T-helper 2 cell treated with Interferon-gamma antibody and Interleukin-4, amounts not matched to agents 5 μg/mL and 100 μg/mL, for 36 hours (primary cell): ENCODE measurements around the gene FRY.
"Not testable (repeated sequence)": the region's sequence is repeated elsewhere in the genome, so short reads cannot be mapped to it uniquely, and the experiment has no call there.

Source experiments
- DNase-seq: peaks from one replicate; pipeline ENCODE4 v3.0.0; 2021; ENCODE audit warnings: low spot score
- H3K27ac Mint-ChIP-seq: one replicate; pipeline ENCODE4 v1.8.0; 2021; ENCODE audit warnings: mild to moderate bottlenecking, mixed read lengths
- H3K27me3 Mint-ChIP-seq: one replicate; pipeline ENCODE4 v1.8.0; 2021; ENCODE audit warnings: low read depth, mixed read lengths
- H3K36me3 Mint-ChIP-seq: one replicate; pipeline ENCODE4 v1.8.0; 2021; ENCODE audit warnings: low read depth, mixed read lengths
- H3K4me1 Mint-ChIP-seq: one replicate; pipeline ENCODE4 v1.8.0; 2021; ENCODE audit warnings: low read depth, mixed read lengths
- H3K4me3 Mint-ChIP-seq: one replicate; pipeline ENCODE4 v1.8.0; 2022; ENCODE audit warnings: mild to moderate bottlenecking, moderate library complexity, mixed read lengths
- H3K9me3 Mint-ChIP-seq: one replicate; pipeline ENCODE4 v1.8.0; 2021; ENCODE audit warnings: mixed read lengths

Gene FRY

DNA sequence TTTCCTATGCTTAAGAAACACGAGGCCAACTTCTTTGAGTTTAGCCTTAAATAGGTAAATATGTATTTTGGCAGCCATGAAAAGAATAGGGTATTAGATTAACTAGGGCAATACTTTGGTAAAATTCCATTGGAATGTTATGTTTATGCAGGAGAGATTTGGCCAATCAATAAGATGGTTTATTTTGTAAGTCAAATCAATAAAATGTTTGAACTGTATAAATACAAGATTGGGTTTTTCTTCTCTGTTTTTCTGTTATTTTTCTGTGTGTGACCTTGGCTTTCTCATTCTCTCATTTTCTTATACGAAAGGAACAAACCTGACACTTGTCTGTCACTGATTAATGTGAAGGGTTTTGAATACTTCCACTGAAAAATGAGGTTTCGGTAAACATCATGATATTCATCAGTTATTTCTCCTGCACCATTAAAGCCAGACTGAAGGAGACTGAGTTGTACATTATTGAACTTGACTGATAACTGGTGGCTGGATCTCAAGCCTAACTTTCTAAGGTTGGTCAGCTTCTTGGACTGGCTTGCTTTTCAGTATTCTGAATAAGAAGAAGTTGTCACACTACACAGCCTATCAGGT is 8.6 kb downstream of the FRY start:
- peaks cover 73% of the 10 kb centered on the region for H3K4me1 Mint-ChIP-seq
- H3K9me3 Mint-ChIP-seq, result peaks cover 8% of the 10 kb centered on the region
- H3K27me3 Mint-ChIP-seq, result no peaks in the 10 kb centered on the region
- H3K36me3 Mint-ChIP-seq, result peaks cover 23% of the 10 kb centered on the region
- DNase-seq, result no peak
- H3K4me3 Mint-ChIP-seq, result no peak overlapping the region
- peak overlapping the region; percentile 6 for H3K27ac Mint-ChIP-seq

DNA sequence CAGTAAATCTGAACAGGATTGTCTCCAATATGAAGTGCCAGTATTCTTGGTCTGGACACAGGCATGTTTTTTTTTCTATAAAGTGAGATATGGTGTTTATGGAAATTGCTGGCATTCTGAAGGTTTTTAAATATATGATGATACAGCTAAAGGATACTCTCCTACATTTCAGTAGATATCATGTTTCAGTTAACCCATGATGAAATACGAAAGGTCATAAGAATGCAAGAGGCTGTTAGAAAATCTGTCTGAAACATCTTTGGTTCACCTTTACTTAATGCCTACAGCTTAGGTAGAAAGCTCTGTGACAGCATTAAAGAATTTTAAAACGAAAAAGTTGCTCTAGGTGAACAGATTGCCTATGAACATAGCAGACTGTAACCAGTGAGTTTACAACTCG is 9.1 kb downstream of the FRY start:
- H3K27me3 Mint-ChIP-seq, result no peaks in the 10 kb centered on the region
- no peak for DNase-seq
- no peak overlapping the region for H3K27ac Mint-ChIP-seq
- peaks cover 75% of the 10 kb centered on the region for H3K4me1 Mint-ChIP-seq
- H3K4me3 Mint-ChIP-seq, result no peak overlapping the region
- peaks cover 8% of the 10 kb centered on the region for H3K9me3 Mint-ChIP-seq
- H3K36me3 Mint-ChIP-seq, result peaks cover 25% of the 10 kb centered on the region

DNA sequence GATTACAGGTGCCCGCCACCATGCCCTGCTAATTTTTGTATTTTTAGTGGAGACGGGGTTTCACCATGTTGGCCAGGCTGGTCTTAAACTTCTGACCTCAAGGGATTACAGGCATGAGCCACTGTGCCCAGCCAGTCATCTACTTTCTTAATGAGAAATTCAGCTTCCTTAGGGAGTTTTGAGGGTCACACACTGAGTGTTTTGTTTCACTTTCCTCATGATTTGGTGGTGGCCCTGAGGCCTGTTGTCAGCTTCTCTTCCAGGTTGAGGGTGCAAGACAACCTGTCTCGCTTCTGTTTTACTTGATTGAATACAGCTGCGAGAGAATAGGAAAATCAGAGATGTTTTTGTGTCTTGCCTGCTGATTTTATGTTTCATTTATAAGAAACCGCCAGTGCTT is 9.9 kb downstream of the FRY start:
- Mint-ChIP-seq H3K4me3 (no peak overlapping the region), H3K27me3 (no peaks in the 10 kb centered on the region), H3K36me3 (peaks cover 25% of the 10 kb centered on the region), H3K4me1 (peaks cover 74% of the 10 kb centered on the region), H3K9me3 (peaks cover 8% of the 10 kb centered on the region), H3K27ac (no peak overlapping the region)
- no peak for DNase-seq

DNA sequence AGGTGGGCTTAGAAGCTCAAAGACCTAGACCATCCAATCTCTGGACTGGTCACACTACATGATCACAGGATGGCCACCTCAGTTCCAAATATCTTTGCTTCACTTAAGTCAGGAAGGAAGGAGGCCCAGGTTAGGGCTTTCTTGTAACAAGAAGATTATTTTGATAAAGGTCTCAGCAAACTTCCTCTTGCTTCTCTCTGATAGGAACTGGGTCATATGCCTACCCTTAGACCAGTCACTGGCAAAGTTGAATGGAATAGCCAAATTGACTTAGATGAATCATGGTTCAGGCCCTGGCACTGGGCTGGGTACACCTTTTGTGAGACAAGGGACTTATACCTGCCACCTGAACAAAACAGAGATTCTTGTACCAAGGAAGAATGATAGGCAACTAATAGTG is 11.0 kb downstream of the FRY start:
- peak overlapping the region; percentile 71 for H3K4me3 Mint-ChIP-seq
- peaks cover 25% of the 10 kb centered on the region for H3K36me3 Mint-ChIP-seq
- peaks cover 8% of the 10 kb centered on the region for H3K9me3 Mint-ChIP-seq
- DNase-seq, result no peak
- no peaks in the 10 kb centered on the region for H3K27me3 Mint-ChIP-seq
- H3K4me1 Mint-ChIP-seq, result peaks cover 69% of the 10 kb centered on the region
- H3K27ac Mint-ChIP-seq, result peak overlapping the region; percentile 79

DNA sequence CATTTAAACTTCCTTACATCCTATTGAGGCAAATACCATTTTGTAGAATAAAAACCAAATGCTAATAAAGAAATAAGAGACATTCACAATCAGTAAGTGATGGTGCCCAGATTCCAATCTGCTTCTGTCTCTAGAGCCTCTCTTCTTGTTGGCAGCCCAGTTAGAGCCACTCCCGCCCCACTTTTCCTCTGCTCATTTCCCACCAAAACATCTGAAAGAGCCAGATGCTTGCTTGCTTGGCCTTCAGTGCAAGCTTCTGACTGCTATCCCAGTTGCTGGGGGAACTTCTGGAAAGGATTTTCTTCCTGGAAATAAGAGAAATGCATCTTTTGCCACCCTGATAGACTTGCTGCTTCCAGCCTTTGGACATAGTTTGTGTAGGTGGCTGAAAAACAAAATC is 12.9 kb downstream of the FRY start:
- no peaks in the 10 kb centered on the region for H3K27me3 Mint-ChIP-seq
- H3K4me3 Mint-ChIP-seq, result no peak overlapping the region
- peaks cover 65% of the 10 kb centered on the region for H3K4me1 Mint-ChIP-seq
- no peak for DNase-seq
- H3K9me3 Mint-ChIP-seq, result peaks cover 8% of the 10 kb centered on the region
- peaks cover 35% of the 10 kb centered on the region for H3K36me3 Mint-ChIP-seq
- H3K27ac Mint-ChIP-seq, result no peak overlapping the region

DNA sequence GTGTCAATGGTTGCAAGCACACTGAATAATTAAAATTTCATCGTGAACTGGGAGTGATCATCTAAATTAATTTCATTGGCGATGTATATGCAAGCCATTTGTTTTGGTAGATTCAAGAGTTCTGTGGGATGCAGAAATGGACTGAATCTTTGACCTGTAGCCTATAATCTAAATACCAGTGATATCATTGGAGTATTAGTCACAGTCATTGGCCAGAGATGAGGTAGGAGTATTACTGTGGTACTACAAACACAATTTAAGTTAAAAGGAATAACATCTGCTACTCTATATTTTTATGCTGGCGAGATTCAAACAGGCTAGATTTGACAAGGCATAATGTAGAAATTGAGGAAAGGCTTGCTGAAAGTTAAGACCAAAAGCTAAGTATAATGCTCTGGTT is 14.0 kb downstream of the FRY start:
- peaks cover 58% of the 10 kb centered on the region for H3K4me1 Mint-ChIP-seq
- peaks cover 31% of the 10 kb centered on the region for H3K36me3 Mint-ChIP-seq
- H3K27ac Mint-ChIP-seq, result no peak overlapping the region
- no peak overlapping the region for H3K4me3 Mint-ChIP-seq
- DNase-seq, result no peak
- H3K27me3 Mint-ChIP-seq, result no peaks in the 10 kb centered on the region
- peaks cover 8% of the 10 kb centered on the region for H3K9me3 Mint-ChIP-seq

DNA sequence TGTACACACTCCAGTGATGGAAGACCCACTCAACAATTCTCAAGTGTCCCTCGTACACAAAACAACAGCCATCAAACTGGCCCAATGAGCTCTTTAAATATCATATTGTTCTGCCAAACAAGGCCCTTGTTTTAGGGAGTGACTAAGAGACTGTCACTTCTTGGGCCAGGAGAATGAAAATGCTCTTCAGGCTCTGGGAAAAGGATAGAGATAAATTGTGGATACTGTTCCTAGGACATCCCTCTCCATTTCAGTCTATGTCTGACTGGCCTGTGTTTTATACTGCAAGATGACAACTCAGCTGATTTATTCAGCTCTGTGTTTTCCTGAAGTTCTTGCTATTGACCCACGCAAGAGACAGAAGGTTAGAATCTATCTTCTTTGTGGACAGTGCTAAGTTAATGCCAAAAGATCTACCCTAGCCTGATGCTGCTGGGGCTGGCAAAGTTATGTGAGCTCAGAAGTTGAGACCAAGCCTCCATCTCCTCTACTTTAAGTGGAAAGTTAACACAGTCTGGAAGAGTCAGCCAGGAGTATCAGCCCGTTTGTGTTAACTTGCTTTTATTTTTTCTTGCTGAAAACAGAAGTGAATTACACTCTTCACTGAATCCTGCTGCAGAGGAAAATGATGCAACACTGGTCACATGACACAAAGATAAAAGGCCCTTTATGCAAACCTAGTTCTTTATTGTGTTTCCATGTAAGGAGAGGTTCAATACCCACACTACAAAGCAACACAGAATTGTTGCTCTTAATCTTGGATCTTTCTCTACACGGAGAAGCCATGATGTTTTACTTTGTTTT is 14.6 kb downstream of the FRY start:
- Mint-ChIP-seq H3K4me3 (peak overlapping the region; percentile 49), H3K9me3 (peaks cover 8% of the 10 kb centered on the region), H3K36me3 (peaks cover 31% of the 10 kb centered on the region), H3K27me3 (no peaks in the 10 kb centered on the region), H3K4me1 (peaks cover 58% of the 10 kb centered on the region), H3K27ac (peak overlapping the region; percentile 73)
- no peak for DNase-seq

DNA sequence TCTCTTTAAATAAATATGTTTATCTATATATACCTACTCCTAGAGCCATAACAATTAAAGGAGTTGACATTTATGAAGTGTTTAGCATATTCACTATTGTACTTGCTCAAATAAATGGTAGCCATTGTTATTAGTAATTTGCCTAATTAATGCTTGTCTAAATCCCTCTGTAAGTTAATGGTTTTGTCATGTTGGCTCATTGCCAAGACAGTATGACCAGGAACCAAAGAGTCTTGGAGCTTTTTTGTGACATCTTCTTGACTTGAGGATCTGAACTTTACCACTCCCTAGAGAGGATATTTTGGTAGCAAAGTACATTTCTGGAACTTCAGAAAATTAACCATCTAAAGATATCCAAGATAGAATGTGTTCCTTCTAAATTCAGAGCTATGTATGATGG is 15.5 kb downstream of the FRY start:
- Mint-ChIP-seq H3K4me1 (peaks cover 52% of the 10 kb centered on the region), H3K4me3 (no peak overlapping the region)
- DNase-seq, result no peak

DNA sequence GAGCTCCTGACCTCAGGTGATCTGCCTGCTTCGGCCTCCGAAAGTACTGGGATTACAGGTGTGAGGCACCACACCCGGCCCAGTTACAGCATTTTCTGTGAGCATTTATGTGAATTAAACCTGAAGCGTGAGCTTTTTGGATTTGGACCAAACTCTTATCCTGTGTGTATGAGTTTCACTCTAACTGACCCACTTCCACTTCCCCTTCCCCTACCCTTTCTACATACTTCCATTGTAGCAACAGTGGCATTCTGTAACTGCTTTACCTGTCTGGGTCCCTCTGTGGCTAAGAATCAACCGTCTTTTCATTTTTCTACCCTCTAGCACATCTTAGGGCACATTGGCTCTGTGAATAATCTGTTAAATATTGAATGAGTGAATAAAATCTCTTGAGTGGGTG is 16.2 kb downstream of the FRY start:
- H3K36me3 Mint-ChIP-seq, result peaks cover 28% of the 10 kb centered on the region
- peak overlapping the region; percentile 44 for H3K4me3 Mint-ChIP-seq
- peaks cover 46% of the 10 kb centered on the region for H3K4me1 Mint-ChIP-seq
- no peak for DNase-seq
- peak overlapping the region; percentile 9 for H3K27ac Mint-ChIP-seq
- no peaks in the 10 kb centered on the region for H3K27me3 Mint-ChIP-seq
- peaks cover 6% of the 10 kb centered on the region for H3K9me3 Mint-ChIP-seq

More for the DNA sequence above, 15.5 kb downstream of the FRY start:
- Mint-ChIP-seq H3K9me3 (peaks cover 8% of the 10 kb centered on the region), H3K27ac (peak overlapping the region; percentile 9), H3K27me3 (no peaks in the 10 kb centered on the region), H3K36me3 (peaks cover 32% of the 10 kb centered on the region)

DNA sequence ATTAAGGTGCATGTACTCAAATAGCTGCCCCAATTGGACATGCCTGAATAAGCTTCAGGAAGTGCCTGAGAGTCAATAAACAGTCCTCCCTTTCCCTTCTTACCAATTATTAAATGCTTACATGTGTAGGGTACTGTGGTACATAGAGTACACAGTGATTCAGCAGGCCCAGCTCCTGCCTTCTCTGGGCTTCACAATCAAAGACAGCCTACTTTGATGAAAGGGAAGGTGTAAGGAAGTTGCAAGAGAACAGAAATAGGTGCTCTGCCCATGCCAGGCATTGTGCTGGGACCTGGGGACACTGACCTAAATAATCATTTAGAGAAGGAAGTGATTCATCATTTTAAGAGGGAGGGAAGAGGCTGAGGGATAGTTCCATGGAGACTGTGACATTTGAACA is 17.2 kb downstream of the FRY start:
- H3K27me3 Mint-ChIP-seq, result no peaks in the 10 kb centered on the region
- DNase-seq, result no peak
- H3K4me3 Mint-ChIP-seq, result no peak overlapping the region
- H3K36me3 Mint-ChIP-seq, result peaks cover 20% of the 10 kb centered on the region
- no peaks in the 10 kb centered on the region for H3K9me3 Mint-ChIP-seq
- peaks cover 44% of the 10 kb centered on the region for H3K4me1 Mint-ChIP-seq
- H3K27ac Mint-ChIP-seq, result no peak overlapping the region

DNA sequence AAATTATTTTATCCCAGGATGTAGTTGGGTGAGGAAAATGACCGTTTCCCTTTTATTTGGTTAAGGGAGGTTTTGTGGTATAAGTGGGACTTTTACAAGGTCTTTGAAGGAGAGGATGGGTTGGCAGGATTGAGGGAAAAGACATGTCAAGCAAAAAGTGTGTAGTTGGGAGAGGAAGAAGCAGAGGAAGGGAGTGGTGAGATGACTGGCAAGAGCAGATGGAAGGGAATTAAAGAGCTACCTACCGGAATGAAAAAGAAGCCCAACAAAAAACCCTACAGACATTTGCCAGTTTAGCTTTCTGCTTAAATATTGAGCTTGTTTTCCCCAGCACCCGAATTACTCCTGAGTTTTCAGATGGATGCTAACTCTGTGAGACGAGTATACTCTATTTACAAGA is 19.6 kb downstream of the FRY start:
- Mint-ChIP-seq H3K27ac (no peak overlapping the region), H3K36me3 (peaks cover 12% of the 10 kb centered on the region), H3K4me3 (no peak overlapping the region), H3K27me3 (no peaks in the 10 kb centered on the region), H3K9me3 (no peaks in the 10 kb centered on the region), H3K4me1 (peaks cover 31% of the 10 kb centered on the region)
- DNase-seq, result no peak

DNA sequence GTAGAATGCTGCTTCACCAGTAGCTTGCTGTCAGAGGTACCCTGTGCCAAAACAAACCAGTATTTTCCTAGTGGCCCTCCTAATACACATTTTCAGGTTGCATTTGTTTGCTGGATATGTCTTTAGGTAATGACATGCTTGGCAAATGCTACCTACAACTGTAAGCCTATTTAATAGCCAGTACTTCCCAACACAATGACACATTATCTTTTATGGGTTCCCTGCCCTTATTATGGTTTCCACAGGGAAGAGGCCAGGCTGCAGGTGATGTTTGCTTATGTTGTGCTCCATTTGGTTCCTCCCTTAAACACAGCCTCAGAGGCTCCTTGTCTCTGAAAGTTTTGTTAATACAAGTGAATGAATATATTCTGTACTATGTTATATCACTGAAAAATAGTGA is 24.7 kb downstream of the FRY start:
- H3K27ac Mint-ChIP-seq, result no peak overlapping the region
- peaks cover 2% of the 10 kb centered on the region for H3K27me3 Mint-ChIP-seq
- H3K36me3 Mint-ChIP-seq, result peaks cover 2% of the 10 kb centered on the region
- H3K4me3 Mint-ChIP-seq, result no peak overlapping the region
- no peaks in the 10 kb centered on the region for H3K9me3 Mint-ChIP-seq
- no peak for DNase-seq
- peaks cover 16% of the 10 kb centered on the region for H3K4me1 Mint-ChIP-seq

DNA sequence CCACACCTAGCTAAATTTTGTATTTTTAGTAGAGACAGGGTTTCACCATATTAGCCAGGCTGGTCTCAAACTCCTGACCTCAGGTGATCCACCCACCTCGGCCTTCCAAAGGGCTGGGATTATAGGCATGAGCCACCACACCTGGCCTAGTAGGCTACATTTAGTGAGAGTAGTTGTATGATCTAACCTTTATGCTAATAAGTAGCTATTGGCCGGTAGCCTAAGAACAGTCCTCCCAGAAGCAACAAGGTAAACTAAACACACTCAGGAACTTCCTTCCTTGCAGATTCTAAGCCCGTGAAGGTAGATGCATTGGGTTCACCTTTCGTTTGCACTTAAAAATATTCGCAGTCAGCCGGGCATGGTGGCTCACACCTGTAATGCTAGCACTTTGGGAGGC is 25.8 kb downstream of the FRY start:
- DNase-seq, H3K4me3 Mint-ChIP-seq, H3K9me3 Mint-ChIP-seq, H3K36me3 Mint-ChIP-seq, H3K27me3 Mint-ChIP-seq, H3K27ac Mint-ChIP-seq: not testable (repeated sequence)
- H3K4me1 Mint-ChIP-seq, result peaks cover 16% of the 10 kb centered on the region

DNA sequence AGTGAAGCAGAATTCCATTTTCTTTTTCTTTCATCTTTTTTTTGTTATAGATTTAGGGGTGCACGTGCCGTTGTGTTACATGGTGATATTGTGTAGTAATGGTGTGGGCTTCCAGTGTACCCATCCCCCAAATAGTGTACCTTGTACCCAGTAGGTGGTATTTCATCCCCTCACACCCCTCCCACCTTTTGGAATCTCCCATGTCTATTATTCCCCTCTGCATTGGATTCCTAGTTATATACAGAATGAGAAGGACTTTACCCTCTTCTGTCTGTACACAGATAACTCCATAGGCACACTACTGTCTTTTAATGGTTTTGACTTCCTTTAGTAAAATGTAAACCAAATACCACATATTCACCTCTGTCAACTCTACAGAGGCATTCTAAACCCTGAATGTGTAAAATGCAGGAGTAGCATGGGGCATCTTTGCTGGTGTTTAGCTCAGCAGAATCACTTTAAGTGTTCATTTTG is 28.0 kb downstream of the FRY start:
- H3K27ac Mint-ChIP-seq, result no peak overlapping the region
- H3K4me3 Mint-ChIP-seq, result no peak overlapping the region
- H3K36me3 Mint-ChIP-seq, result no peaks in the 10 kb centered on the region
- peaks cover 2% of the 10 kb centered on the region for H3K27me3 Mint-ChIP-seq
- H3K4me1 Mint-ChIP-seq, result peaks cover 10% of the 10 kb centered on the region
- no peaks in the 10 kb centered on the region for H3K9me3 Mint-ChIP-seq
- no peak for DNase-seq
